Prostate gland (tissue), 2 donors: ENCODE results near the gene HSPD1. TPM values are rescaled to one million over a fixed set of nuclear protein-coding genes. Genes with fewer than 3 reads are reported as not detected.
A peak's percentile ranks its signal among the peaks of the same experiment; 100 is the strongest.

Source experiments
- DNase-seq: peaks from one replicate; pipeline ENCODE4 v3.0.0-alpha.2; 2019; ENCODE audit warnings: low spot score
- H3K27ac ChIP-seq, 2 donors: fragments of 200-600 bp; sonication (generic); 2 replicates each; pipeline ENCODE4 v1.5.1; 2017 to 2019
- H3K27me3 ChIP-seq: fragments of 200-600 bp; sonication (generic); replicated peaks from 2 replicates; pipeline ENCODE4 v1.5.1; 2019; ENCODE audit not compliant: insufficient read depth
- H3K36me3 ChIP-seq, 2 donors: fragments of 200-600 bp; sonication (generic); 1 replicate in 1 of 2; 2 replicates in 1 of 2; pipeline versions ENCODE4 v1.5.1 to v1.8.1; 2017 to 2019
- H3K4me1 ChIP-seq: fragments of 200-600 bp; sonication (generic); replicated peaks from 2 replicates; pipeline ENCODE4 v1.5.1; 2019
- H3K4me3 ChIP-seq, 2 donors: fragments of 200-600 bp; sonication (generic); 2 replicates each; pipeline ENCODE4 v1.5.1; 2017 to 2019
- H3K9me3 ChIP-seq: fragments of 200-600 bp; sonication (generic); 2 replicates; pipeline ENCODE4 v1.5.1; 2017
- POLR2A ChIP-seq: fragments of 450-650 bp; IDR thresholded peaks from one replicate; pipeline ENCODE4 v1.6.1; 2016; ENCODE audit warnings: antibody characterized with exemption, mild to moderate bottlenecking
- POLR2AphosphoS5 ChIP-seq: sonication (generic); formaldehyde crosslinking; IDR thresholded peaks from one replicate; pipeline ENCODE4 v1.6.1; 2017; ENCODE audit warnings: antibody characterized with exemption
- WGBS: methylation state at CpG from one replicate; pipeline ENCODE4 v1.1.5; 2018; 5-methylcytosine and 5-hydroxymethylcytosine counted together
- intact Hi-C: fragments of 100-400 bp; cut with DNase I; formaldehyde crosslinking; loops from one replicate; pipeline ENCODE4 v1.14.2; 2022
- total RNA-seq, 2 donors: library from RNA; depleted of rRNA; stranded (reverse); fragments of >200 nt; gene quantifications; one replicate each; pipeline ENCODE4 v1.1.0, GENCODE V29; 2016
- TF ChIP-seq, protein P1 (sequence below), 4 experiments: fragments of 200-600 bp in 2 of 4; fragments of 450-650 bp in 2 of 4; sonication (generic) in 2 of 4; IDR thresholded peaks; 1 replicate in 3 of 4; 2 replicates in 1 of 4; pipeline ENCODE4 v1.5.1; 2016 to 2019; ENCODE audit warnings: antibody characterized with exemption in 4 of 4, mild to moderate bottlenecking in 2 of 4, moderate library complexity in 2 of 4

The HSPD1 gene
- total RNA-seq, 2 donors from 2014 or later: 95.5 to 110 TPM

DNA sequence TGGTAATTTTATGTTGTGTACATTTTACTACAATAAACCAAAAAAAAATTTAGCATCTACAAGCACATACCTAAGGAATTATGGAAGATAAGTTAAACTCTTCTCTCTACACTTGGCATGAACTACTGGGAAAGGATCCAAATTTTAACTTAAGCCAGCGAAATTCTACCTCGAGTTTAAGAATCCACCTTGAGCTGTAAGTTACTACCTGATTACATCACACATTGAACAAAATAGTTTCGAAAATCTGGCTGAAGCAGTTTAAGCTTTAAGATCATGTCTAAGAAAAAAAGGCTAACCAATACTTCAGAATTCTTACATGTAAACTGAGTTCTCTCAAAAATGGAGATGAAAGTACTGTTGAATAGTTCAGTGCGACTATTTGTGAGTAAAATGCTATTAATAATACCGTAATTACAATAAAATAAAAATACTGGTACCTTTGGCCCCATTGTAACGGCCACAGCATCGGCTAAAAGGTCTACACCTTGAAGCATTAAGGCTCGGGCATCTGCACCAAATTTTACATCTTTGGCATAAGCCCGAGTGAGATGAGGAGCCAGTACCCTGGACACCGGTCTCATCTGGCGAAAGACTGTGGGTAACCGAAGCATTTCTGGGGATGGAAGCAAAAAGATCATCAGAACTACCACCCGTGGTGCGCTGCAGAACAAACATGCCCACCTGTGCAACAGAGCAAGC, 1.3 kb downstream of the HSPD1 start:
- Histone ChIP-seq H3K9me3 (no peaks in the 10 kb centered on the region), H3K4me1 (no peaks in the 10 kb centered on the region), H3K36me3 (peaks cover 0 to 5% of the 10 kb centered on the region in 2 donors), H3K27ac (peak overlapping the region; percentile 99 to 100), H3K27me3 (no peaks in the 10 kb centered on the region), H3K4me3 (peak overlapping the region; percentile 85 to 93)
- no peak for TF ChIP-seq POLR2AphosphoS5
- TF ChIP-seq, protein P1, sequence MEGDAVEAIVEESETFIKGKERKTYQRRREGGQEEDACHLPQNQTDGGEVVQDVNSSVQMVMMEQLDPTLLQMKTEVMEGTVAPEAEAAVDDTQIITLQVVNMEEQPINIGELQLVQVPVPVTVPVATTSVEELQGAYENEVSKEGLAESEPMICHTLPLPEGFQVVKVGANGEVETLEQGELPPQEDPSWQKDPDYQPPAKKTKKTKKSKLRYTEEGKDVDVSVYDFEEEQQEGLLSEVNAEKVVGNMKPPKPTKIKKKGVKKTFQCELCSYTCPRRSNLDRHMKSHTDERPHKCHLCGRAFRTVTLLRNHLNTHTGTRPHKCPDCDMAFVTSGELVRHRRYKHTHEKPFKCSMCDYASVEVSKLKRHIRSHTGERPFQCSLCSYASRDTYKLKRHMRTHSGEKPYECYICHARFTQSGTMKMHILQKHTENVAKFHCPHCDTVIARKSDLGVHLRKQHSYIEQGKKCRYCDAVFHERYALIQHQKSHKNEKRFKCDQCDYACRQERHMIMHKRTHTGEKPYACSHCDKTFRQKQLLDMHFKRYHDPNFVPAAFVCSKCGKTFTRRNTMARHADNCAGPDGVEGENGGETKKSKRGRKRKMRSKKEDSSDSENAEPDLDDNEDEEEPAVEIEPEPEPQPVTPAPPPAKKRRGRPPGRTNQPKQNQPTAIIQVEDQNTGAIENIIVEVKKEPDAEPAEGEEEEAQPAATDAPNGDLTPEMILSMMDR (IDR thresholded peaks at IDR 0.05): no peak
- no peak for TF ChIP-seq POLR2A
- intact Hi-C loops: loop anchor here (2.0 to 10.0 kb wide), 2 partner anchors 64 to 206 kb away; partner anchors contain the start of genes MARS2 and SF3B1
- WGBS: 5% methylated on average over 14 of the region's 14 CpGs
- DNase-seq: no peak

DNA sequence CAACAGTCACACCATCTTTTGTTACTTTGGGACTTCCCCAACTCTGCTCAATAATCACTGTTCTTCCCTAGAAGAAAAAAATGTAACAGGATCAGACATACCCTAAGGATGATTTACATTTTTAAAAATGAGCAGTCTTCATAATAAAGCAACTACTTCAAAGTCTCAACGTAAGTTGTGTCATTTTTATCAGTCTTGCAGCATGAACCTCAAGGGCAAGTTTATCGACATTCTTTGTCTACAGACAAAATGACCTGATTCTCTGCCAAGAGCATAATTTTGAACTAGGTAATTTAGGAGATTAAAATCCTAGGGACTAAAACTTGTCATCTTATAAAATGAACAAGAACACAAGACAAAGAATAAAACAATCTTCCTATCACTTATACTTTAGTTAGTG, 2.3 kb downstream of the HSPD1 start:
- Histone ChIP-seq H3K4me1 (no peaks in the 10 kb centered on the region), H3K9me3 (no peaks in the 10 kb centered on the region), H3K27me3 (no peaks in the 10 kb centered on the region), H3K36me3 (peaks cover 0 to 8% of the 10 kb centered on the region in 2 donors), H3K27ac (no peak overlapping the region), H3K4me3 (no peak overlapping the region)
- intact Hi-C loops: loop anchor here (10.0 kb wide), 1 partner anchor 207 kb away; the partner anchor contains the start of gene MARS2
- no peak for DNase-seq
- WGBS: 22% methylated on average over 2 of the region's 2 CpGs
- no peak for TF ChIP-seq POLR2A
- TF ChIP-seq, protein P1 (IDR thresholded peaks at IDR 0.05): no peak

DNA sequence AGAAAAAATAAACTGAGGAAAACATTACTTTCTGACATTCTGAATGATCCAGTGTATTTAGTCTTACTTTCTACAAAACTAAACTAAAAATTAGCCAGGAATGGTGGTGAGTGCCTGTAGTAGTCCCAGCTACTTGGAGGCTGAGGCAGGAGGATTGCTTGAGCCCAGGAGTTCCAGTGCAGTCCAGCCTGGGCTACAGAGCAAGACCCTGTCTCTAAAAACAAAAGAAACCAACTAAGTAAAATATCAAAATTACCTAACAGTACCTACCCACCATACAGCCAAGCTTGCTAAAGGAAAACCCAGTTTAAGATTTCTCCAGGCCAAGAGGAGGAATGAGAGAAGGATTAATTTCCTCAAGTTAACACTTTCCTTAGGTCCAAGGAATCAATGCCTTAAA, 2.9 kb downstream of the HSPD1 start:
- TF ChIP-seq POLR2A (no peak), POLR2AphosphoS5 (no peak)
- TF ChIP-seq, protein P1 (IDR thresholded peaks at IDR 0.05): no peak
- Histone ChIP-seq H3K9me3 (no peaks in the 10 kb centered on the region), H3K27me3 (no peaks in the 10 kb centered on the region), H3K4me1 (no peaks in the 10 kb centered on the region), H3K4me3 (no peak overlapping the region), H3K36me3 (peaks cover 0 to 8% of the 10 kb centered on the region in 2 donors), H3K27ac (no peak overlapping the region)
- no peak for DNase-seq
- intact Hi-C loops: loop anchor here (10.0 kb wide), 1 partner anchor 208 kb away; the partner anchor contains the start of gene MARS2

DNA sequence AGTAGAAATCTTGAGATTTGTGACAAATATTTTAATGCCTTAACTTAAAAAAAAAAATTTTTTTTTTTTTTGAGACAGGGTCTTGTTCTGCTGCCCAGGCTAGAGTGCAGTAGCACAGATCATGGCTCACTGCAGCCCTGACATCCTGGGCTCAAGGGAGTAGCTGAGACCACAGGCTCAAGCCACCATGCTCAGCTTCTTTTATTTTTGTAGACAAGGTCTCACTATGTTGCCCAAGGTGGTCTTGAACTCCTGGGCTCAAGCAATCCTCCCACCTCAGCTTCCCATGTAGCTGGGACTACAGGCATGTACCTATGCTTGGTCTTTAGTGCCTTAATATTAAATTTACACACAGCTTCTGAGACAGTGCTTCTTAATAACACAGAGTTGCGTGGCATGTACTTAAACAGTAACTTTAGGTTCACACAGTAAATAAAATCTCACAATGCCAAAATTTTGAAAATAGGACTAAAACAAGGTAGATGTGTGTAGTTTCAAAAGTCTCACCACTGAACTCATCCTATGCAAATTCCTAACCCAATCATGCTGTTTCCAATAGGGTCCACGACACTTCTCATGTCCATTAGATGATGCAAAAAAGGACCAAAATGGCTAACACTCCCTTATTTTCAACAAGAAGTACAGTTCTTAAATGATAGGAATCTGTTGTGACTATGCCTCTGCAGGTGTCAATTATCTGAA, 4.1 kb downstream of the HSPD1 start:
- Histone ChIP-seq H3K4me3 (no peak overlapping the region), H3K36me3 (peaks cover 0 to 8% of the 10 kb centered on the region in 2 donors), H3K4me1 (no peaks in the 10 kb centered on the region), H3K9me3 (no peaks in the 10 kb centered on the region), H3K27me3 (no peaks in the 10 kb centered on the region), H3K27ac (no peak overlapping the region)
- WGBS: 89% methylated on average over 2 of the region's 2 CpGs
- DNase-seq: no peak
- intact Hi-C loops: loop anchor here (10.0 kb wide), 1 partner anchor 209 kb away; the partner anchor contains the start of gene MARS2
- no peak for TF ChIP-seq POLR2AphosphoS5
- TF ChIP-seq, protein P1 (IDR thresholded peaks at IDR 0.05): no peak
- no peak for TF ChIP-seq POLR2A
